ENCODE measurements around the gene NDRG2. TPM values are rescaled to one million over a fixed set of nuclear protein-coding genes. Genes with fewer than 3 reads are reported as not detected.

NDRG2 gene
- total and polyA plus RNA-seq, 2 donors (not counting 1 experiment from before 2014, with no cell fraction given) = 0.32 to 0.50 TPM

- Histone ChIP-seq H3K4me1 (ENCODE audit: control insufficient read depth, extremely low read depth, insufficient read depth, low read length) (no peaks in the 10 kb centered on the region), H3K4me3 (replicated peaks in 1 of 4; ENCODE audit: control extremely low read depth in 1 of 4, insufficient read depth in 1 of 4, low read depth in 3 of 4, low read length in 4 of 4) (no peak overlapping the region), H3K9ac (ENCODE audit: insufficient read depth, low read length) (no peak overlapping the region), H3K36me3 (ENCODE audit: control insufficient read depth, insufficient read depth, low read length) (no peaks in the 10 kb centered on the region), H3K27me3 (ENCODE audit: control insufficient read depth, insufficient read depth, low read length) (peaks cover 8% of the 10 kb centered on the region), H4K20me1 (ENCODE audit: control insufficient read depth, extremely low read depth, insufficient read depth, low read length) (no peaks in the 10 kb centered on the region), H3K9me3 (ENCODE audit: control insufficient read depth, insufficient read depth, low read depth, low read length) (no peaks in the 10 kb centered on the region), H2AFZ (ENCODE audit: low read length) (no peak overlapping the region), H3K4me2 (ENCODE audit: extremely low read depth, insufficient read depth, low read length) (no peak overlapping the region), H3K27ac (ENCODE audit: insufficient read depth, low read length) (no peak overlapping the region), H3K79me2 (ENCODE audit: control insufficient read depth, insufficient read depth, low read length) (no peaks in the 10 kb centered on the region)
- no peak for DNase-seq (ENCODE audit: low read depth in 2 of 2)
- TF ChIP-seq, protein P1, sequence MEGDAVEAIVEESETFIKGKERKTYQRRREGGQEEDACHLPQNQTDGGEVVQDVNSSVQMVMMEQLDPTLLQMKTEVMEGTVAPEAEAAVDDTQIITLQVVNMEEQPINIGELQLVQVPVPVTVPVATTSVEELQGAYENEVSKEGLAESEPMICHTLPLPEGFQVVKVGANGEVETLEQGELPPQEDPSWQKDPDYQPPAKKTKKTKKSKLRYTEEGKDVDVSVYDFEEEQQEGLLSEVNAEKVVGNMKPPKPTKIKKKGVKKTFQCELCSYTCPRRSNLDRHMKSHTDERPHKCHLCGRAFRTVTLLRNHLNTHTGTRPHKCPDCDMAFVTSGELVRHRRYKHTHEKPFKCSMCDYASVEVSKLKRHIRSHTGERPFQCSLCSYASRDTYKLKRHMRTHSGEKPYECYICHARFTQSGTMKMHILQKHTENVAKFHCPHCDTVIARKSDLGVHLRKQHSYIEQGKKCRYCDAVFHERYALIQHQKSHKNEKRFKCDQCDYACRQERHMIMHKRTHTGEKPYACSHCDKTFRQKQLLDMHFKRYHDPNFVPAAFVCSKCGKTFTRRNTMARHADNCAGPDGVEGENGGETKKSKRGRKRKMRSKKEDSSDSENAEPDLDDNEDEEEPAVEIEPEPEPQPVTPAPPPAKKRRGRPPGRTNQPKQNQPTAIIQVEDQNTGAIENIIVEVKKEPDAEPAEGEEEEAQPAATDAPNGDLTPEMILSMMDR (conservative IDR thresholded peaks at IDR 0.05 in 1 of 2, IDR thresholded peaks at IDR 0.05 in 1 of 2; ENCODE audit: low read depth in 1 of 2, low read length in 2 of 2) = no peak
- TF ChIP-seq EZH2 (IDR thresholded peaks at IDR 0.05; ENCODE audit: low read length, missing control alignments) = no peak
These were observed 35.9 kb upstream of the NDRG2 start for GRCh38 chr14:21060614-21061346.

- DNase-seq (ENCODE audit: low read depth in 2 of 2) = peak in 1 of 2 donors; percentile 68
- H3K4me3 ChIP-seq (replicated peaks in 1 of 4; ENCODE audit: control extremely low read depth in 1 of 4, insufficient read depth in 1 of 4, low read depth in 3 of 4, low read length in 4 of 4) = no peak overlapping the region
- no peak overlapping the region for H2AFZ ChIP-seq (ENCODE audit: low read length)
- H3K36me3 ChIP-seq (ENCODE audit: control insufficient read depth, insufficient read depth, low read length) = no peaks in the 10 kb centered on the region
- no peak overlapping the region for H3K27ac ChIP-seq (ENCODE audit: insufficient read depth, low read length)
- H3K4me1 ChIP-seq (ENCODE audit: control insufficient read depth, extremely low read depth, insufficient read depth, low read length) = no peaks in the 10 kb centered on the region
- no peaks in the 10 kb centered on the region for H4K20me1 ChIP-seq (ENCODE audit: control insufficient read depth, extremely low read depth, insufficient read depth, low read length)
- no peak overlapping the region for H3K9ac ChIP-seq (ENCODE audit: insufficient read depth, low read length)
- no peak for TF ChIP-seq EZH2 (IDR thresholded peaks at IDR 0.05; ENCODE audit: low read length, missing control alignments)
- TF ChIP-seq, protein P1 (conservative IDR thresholded peaks at IDR 0.05 in 1 of 2, IDR thresholded peaks at IDR 0.05 in 1 of 2; ENCODE audit: low read depth in 1 of 2, low read length in 2 of 2) = no peak
- H3K79me2 ChIP-seq (ENCODE audit: control insufficient read depth, insufficient read depth, low read length) = no peaks in the 10 kb centered on the region
- H3K27me3 ChIP-seq (ENCODE audit: control insufficient read depth, insufficient read depth, low read length) = peaks cover 8% of the 10 kb centered on the region
- no peaks in the 10 kb centered on the region for H3K9me3 ChIP-seq (ENCODE audit: control insufficient read depth, insufficient read depth, low read depth, low read length)
- H3K4me2 ChIP-seq (ENCODE audit: extremely low read depth, insufficient read depth, low read length) = no peak overlapping the region
These were observed 35.2 kb upstream of the NDRG2 start for GRCh38 chr14:21059842-21060613.

DNA sequence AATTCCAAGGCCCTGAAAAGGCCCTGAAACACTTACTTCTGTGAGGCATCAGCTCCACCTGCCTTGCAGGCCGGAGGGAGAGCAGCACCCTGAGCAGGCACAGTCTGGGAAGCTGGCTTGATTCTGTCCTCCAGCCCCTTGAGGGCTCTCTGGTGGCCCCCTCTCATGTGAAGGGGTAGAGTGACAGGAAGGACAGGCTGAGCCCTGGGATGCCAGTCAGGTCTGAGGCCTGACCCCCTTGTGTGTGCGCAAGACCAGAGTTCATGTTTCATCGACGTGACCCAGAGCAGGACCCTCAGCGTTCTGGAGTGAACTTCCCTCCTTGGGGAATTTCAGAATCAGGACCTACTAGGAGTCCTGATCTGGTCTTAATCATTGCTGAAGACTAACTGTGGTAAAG, 34.0 kb upstream of the NDRG2 start:
- Histone ChIP-seq H4K20me1 (ENCODE audit: control insufficient read depth, extremely low read depth, insufficient read depth, low read length) (no peaks in the 10 kb centered on the region), H3K27ac (ENCODE audit: insufficient read depth, low read length) (no peak overlapping the region), H3K27me3 (ENCODE audit: control insufficient read depth, insufficient read depth, low read length) (peaks cover 8% of the 10 kb centered on the region), H3K36me3 (ENCODE audit: control insufficient read depth, insufficient read depth, low read length) (no peaks in the 10 kb centered on the region), H3K9ac (ENCODE audit: insufficient read depth, low read length) (no peak overlapping the region), H3K79me2 (ENCODE audit: control insufficient read depth, insufficient read depth, low read length) (no peaks in the 10 kb centered on the region), H3K9me3 (ENCODE audit: control insufficient read depth, insufficient read depth, low read depth, low read length) (no peaks in the 10 kb centered on the region), H2AFZ (ENCODE audit: low read length) (no peak overlapping the region), H3K4me2 (ENCODE audit: extremely low read depth, insufficient read depth, low read length) (no peak overlapping the region), H3K4me1 (ENCODE audit: control insufficient read depth, extremely low read depth, insufficient read depth, low read length) (no peaks in the 10 kb centered on the region), H3K4me3 (replicated peaks in 1 of 4; ENCODE audit: control extremely low read depth in 1 of 4, insufficient read depth in 1 of 4, low read depth in 3 of 4, low read length in 4 of 4) (no peak overlapping the region)
- no peak for TF ChIP-seq EZH2 (IDR thresholded peaks at IDR 0.05; ENCODE audit: low read length, missing control alignments)
- DNase-seq (ENCODE audit: low read depth in 2 of 2) = no peak

Data from fibroblast of lung (primary cell).